Activated CD4-positive, alpha-beta T cell treated with anti-CD3 and anti-CD28 coated beads for 36 hours (primary cell): Measurements from ENCODE around the gene IFI16. TPM values are rescaled to one million over a fixed set of nuclear protein-coding genes. Genes with fewer than 3 reads are reported as not detected.
A peak's percentile ranks its signal among the peaks of the same experiment; 100 is the strongest.
"Not testable (repeated sequence)": the region's sequence is repeated elsewhere in the genome, so short reads cannot be mapped to it uniquely, and the experiment has no call there.

Experiments
- ATAC-seq: fragments of 200-7000 bp; cut with Tn5 transposase; one replicate; pipeline ENCODE4 v1.10.0; 2021; ENCODE audit warnings: mild to moderate bottlenecking, moderate library complexity
- CTCF ChIA-PET: fragments of 350-600 bp; sonication (Branson Sonifier 250); formaldehyde crosslinking; loops from one replicate; lab custom pipeline; 2021; ENCODE audit warnings: antibody characterized with exemption; lab: Charles Lee
- POLR2A ChIA-PET: fragments of 350-600 bp; sonication (Branson Sonifier 250); formaldehyde crosslinking; loops from one replicate; lab custom pipeline; 2021; ENCODE audit warnings: antibody characterized with exemption, inconsistent platforms; lab: Charles Lee
- DNase-seq: peaks from one replicate; pipeline ENCODE4 v3.0.0-alpha.2; 2020
- H3K27ac Mint-ChIP-seq: one replicate; pipeline ENCODE4 v1.8.0; 2021; ENCODE audit warnings: mixed read lengths
- H3K27me3 Mint-ChIP-seq: one replicate; pipeline ENCODE4 v1.8.0; 2021; ENCODE audit warnings: mixed read lengths
- H3K36me3 Mint-ChIP-seq: one replicate; pipeline ENCODE4 v1.8.0; 2021; ENCODE audit warnings: low read depth, mixed read lengths
- H3K4me1 Mint-ChIP-seq: one replicate; pipeline ENCODE4 v1.8.0; 2021; ENCODE audit warnings: mixed read lengths
- H3K4me3 Mint-ChIP-seq: one replicate; pipeline ENCODE4 v1.8.0; 2021; ENCODE audit warnings: mild to moderate bottlenecking, moderate library complexity, mixed read lengths
- H3K9me3 Mint-ChIP-seq: one replicate; pipeline ENCODE4 v1.8.0; 2021; ENCODE audit warnings: low read depth, mixed read lengths
- intact Hi-C, 2 experiments: fragments of 100-400 bp; cut with DNase I in 1 of 2; cut with micrococcal nuclease in 1 of 2; formaldehyde crosslinking; loops; one replicate each; pipeline versions ENCODE4 v1.14.2 to v1.15.1; 2022 to 2024; cut with DNase I, micrococcal nuclease
- total RNA-seq, 2 experiments: library from RNA; stranded (reverse); gene quantifications; one replicate each; pipeline ENCODE4 v1.2.3, GENCODE V29; 2021

IFI16 gene
- total RNA-seq, 2 experiments from 2014 or later, result 263 to 308 TPM

- H3K4me3 Mint-ChIP-seq, H3K27me3 Mint-ChIP-seq, ATAC-seq, DNase-seq, CTCF ChIA-PET, POLR2A ChIA-PET, H3K9me3 Mint-ChIP-seq: not testable (repeated sequence)
- intact Hi-C loops, result loop anchor here in 1 of 2 experiments (5.0 kb wide), 2 partner anchors 189 to 854 kb away; no protein-coding TSS in a partner anchor
- peak overlapping the region; percentile 52 for H3K27ac Mint-ChIP-seq
- peaks cover 41% of the 10 kb centered on the region for H3K4me1 Mint-ChIP-seq
- peaks cover 42% of the 10 kb centered on the region for H3K36me3 Mint-ChIP-seq
Observed at GRCh38 chr1:159006210-159006807, 3.4 kb upstream of the IFI16 start.

DNA sequence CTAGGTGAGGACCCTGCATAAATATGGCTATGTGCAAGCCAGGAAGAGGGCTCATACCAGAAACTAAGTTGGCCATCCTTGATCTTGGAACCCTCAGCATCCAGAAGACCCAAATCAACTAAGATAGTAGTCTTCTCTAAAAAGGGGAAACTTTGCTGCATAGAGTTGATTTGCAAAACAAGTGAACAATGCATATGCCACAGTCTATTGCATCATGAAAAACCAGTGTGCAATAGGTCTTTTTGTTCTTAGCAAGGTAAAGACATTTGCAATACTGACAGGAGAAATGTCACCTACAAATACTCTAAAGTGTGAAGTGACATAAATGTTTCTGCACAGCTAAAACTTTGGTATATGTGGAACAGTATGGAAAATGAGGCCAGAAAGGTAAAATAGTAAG lies 2.0 kb upstream of the IFI16 start:
- DNase-seq, result no peak
- peak overlapping the region; percentile 87 for H3K27ac Mint-ChIP-seq

DNA sequence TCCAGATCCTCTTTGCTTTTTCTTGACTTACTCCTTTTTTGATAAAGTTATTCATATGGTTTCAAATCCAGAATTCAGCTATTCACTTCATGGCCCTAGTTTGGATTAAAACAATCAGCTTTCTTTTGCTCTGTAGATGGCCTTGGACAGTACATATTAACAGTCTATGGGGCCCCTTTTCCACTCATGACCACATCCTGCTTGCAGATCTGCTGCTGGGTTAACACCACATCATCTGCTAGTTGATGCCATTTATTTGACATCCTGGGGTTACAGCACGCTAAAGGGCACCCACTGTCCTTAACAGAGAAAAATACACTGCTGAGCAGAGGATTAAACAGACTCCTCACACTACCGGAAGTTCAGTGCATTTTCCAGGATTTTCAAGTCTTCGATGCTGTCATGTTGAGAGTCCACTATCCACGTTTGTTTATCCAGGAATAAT lies 941 bp upstream of the IFI16 start:
- intact Hi-C loops, result loop anchor here (1.0 to 5.0 kb wide), 7 partner anchors 39 to 856 kb away; partner anchors contain the start of gene AIM2 (in 1 of the 2)
- ChIA-PET POLR2A (interaction anchor here (1.2 to 2.7 kb wide), 3 partner anchors 63 to 81 kb away, joined by 5 to 43 read pairs (median 19); partner anchors contain the start of gene AIM2), CTCF (interaction anchor here (1.3 to 3.4 kb wide), 6 partner anchors 10 to 80 kb away, joined by 4 to 17 read pairs (median 8); partner anchors contain the start of gene AIM2)
- no peaks in the 10 kb centered on the region for H3K9me3 Mint-ChIP-seq
- H3K36me3 Mint-ChIP-seq, result peaks cover 65% of the 10 kb centered on the region
- peaks cover 41% of the 10 kb centered on the region for H3K4me1 Mint-ChIP-seq
- peak overlapping the region; percentile 82 for H3K4me3 Mint-ChIP-seq
- peak; percentile 83 for DNase-seq
- peak; percentile 53 for ATAC-seq
- H3K27me3 Mint-ChIP-seq, result no peaks in the 10 kb centered on the region
- H3K27ac Mint-ChIP-seq, result peak overlapping the region; percentile 97

More for the DNA sequence above, 2.0 kb upstream of the IFI16 start:
- Mint-ChIP-seq H3K4me3 (no peak overlapping the region), H3K9me3 (no peaks in the 10 kb centered on the region), H3K4me1 (peaks cover 41% of the 10 kb centered on the region), H3K36me3 (peaks cover 55% of the 10 kb centered on the region), H3K27me3 (no peaks in the 10 kb centered on the region)
- intact Hi-C loops, result loop anchor here in 1 of 2 experiments (2.0 to 5.0 kb wide), 3 partner anchors 75 to 855 kb away; no protein-coding TSS in a partner anchor
- ChIA-PET CTCF (interaction anchor here (1.3 to 1.7 kb wide), 3 partner anchors 11 to 69 kb away, joined by 4 to 5 read pairs (median 5); partner anchors contain the start of gene AIM2), POLR2A (no interaction called here)
- ATAC-seq, result no peak

- Mint-ChIP-seq H3K27me3 (no peaks in the 10 kb centered on the region), H3K9me3 (no peaks in the 10 kb centered on the region), H3K36me3 (peaks cover 71% of the 10 kb centered on the region), H3K4me1 (peaks cover 42% of the 10 kb centered on the region), H3K4me3 (peak overlapping the region; percentile 82), H3K27ac (peak overlapping the region; percentile 97)
- peak; percentile 32 for ATAC-seq
- intact Hi-C loops, result loop anchor here (1.0 to 5.0 kb wide), 7 partner anchors 40 to 857 kb away; partner anchors contain the start of gene AIM2 (in 1 of the 2)
- POLR2A ChIA-PET, result interaction anchor here (0.9 to 2.7 kb wide), 6 partner anchors 11 to 190 kb away, joined by 3 to 43 read pairs (median 6); partner anchors contain the start of gene AIM2
- CTCF ChIA-PET, result interaction anchor here (1.5 to 3.4 kb wide), 5 partner anchors 11 to 80 kb away, joined by 5 to 17 read pairs (median 10); partner anchors contain the start of gene AIM2
- DNase-seq, result peak; percentile 32
Observed at GRCh38 chr1:159009287-159009686, 420 bp upstream of the IFI16 start.

DNA sequence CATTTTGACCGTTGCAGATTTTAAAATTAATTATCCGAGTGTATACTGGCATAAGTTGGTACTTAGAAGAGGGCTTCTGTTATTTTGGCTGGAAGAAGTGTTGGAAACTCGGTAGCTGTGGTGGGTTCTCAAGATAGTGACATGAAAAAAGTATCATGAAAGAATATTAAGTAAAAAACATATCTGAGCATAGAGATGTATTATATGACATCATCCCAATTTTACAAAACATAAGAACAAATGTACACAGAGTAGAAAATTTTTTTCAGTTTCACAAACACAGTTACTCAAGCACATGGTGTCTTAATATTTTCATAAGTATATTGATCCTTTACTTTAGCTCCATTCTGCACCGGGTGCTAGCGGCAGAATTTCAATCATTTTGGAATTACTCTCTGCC lies 684 bp downstream of the IFI16 start:
- H3K36me3 Mint-ChIP-seq, result peaks cover 79% of the 10 kb centered on the region
- H3K9me3 Mint-ChIP-seq, result no peaks in the 10 kb centered on the region
- intact Hi-C loops, result loop anchor here (1.0 to 5.0 kb wide), 5 partner anchors 41 to 1873 kb away; partner anchors contain the start of genes ETV3 (in 2 of the 2) and DCAF8 (in 1 of the 2)
- H3K4me3 Mint-ChIP-seq, result peak overlapping the region; percentile 82
- no peak for DNase-seq
- POLR2A ChIA-PET, result interaction anchor here (0.6 to 2.7 kb wide), 5 partner anchors 12 to 501 kb away, joined by 4 to 43 read pairs (median 7); partner anchors contain the start of gene AIM2
- H3K27ac Mint-ChIP-seq, result peak overlapping the region; percentile 97
- CTCF ChIA-PET, result interaction anchor here (1.5 to 3.4 kb wide), 3 partner anchors 61 to 79 kb away, joined by 6 to 17 read pairs (median 11); partner anchors contain the start of gene AIM2
- no peak for ATAC-seq
- H3K4me1 Mint-ChIP-seq, result peaks cover 43% of the 10 kb centered on the region
- H3K27me3 Mint-ChIP-seq, result no peaks in the 10 kb centered on the region

GRCh38 chr1:159011001-159011400 lies 1.3 kb downstream of the IFI16 start:
- H3K27ac Mint-ChIP-seq, result peak overlapping the region; percentile 97
- H3K4me3 Mint-ChIP-seq, result peak overlapping the region; percentile 82
- not testable (repeated sequence) for H3K9me3 Mint-ChIP-seq, H3K27me3 Mint-ChIP-seq, ATAC-seq
- peaks cover 80% of the 10 kb centered on the region for H3K36me3 Mint-ChIP-seq
- peaks cover 43% of the 10 kb centered on the region for H3K4me1 Mint-ChIP-seq
- ChIA-PET POLR2A (interaction anchor here (0.7 to 2.7 kb wide), 4 partner anchors 13 to 858 kb away, joined by 5 to 43 read pairs (median 13); partner anchors contain the start of gene AIM2), CTCF (interaction anchor here (1.5 to 3.4 kb wide), 3 partner anchors 61 to 78 kb away, joined by 6 to 17 read pairs (median 11); partner anchors contain the start of gene AIM2)
- intact Hi-C loops, result loop anchor here (5.0 kb wide), 4 partner anchors 911 to 1874 kb away; partner anchors contain the start of genes ETV3 (in 2 of the 2) and DCAF8 (in 1 of the 2)
- DNase-seq, result peak; percentile 35

DNA sequence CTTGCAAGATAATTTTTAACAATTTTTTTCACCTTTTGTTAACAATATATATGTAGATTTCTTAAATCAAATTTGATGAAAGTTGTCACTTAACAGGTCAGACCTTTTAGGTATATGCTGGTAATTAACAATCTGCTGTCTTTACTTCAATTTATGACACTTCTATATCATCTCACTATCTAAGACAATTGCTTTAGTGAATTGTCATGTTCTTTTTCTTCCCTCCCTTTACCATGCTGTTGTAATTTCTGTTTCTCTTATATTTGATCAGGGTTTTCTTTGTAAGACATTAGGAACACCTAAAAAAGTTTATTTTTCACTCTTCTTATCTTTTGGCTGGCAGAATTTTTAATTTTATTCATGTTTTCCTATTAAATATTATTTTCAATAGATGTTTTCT lies 2.0 kb downstream of the IFI16 start:
- DNase-seq (no peak), ATAC-seq (no peak)
- intact Hi-C loops, result loop anchor here (5.0 kb wide), 4 partner anchors 911 to 1874 kb away; partner anchors contain the start of genes ETV3 (in 2 of the 2) and DCAF8 (in 1 of the 2)
- Mint-ChIP-seq H3K4me3 (peak overlapping the region; percentile 82), H3K27me3 (no peaks in the 10 kb centered on the region), H3K9me3 (no peaks in the 10 kb centered on the region), H3K36me3 (peaks cover 85% of the 10 kb centered on the region), H3K27ac (peak overlapping the region; percentile 100), H3K4me1 (peaks cover 42% of the 10 kb centered on the region)
- POLR2A ChIA-PET, result interaction anchor here (1.4 kb wide), 1 partner anchor 65 kb away, joined by 15 read pairs; the partner anchor contains the start of gene AIM2
- CTCF ChIA-PET, result no interaction called here

DNA sequence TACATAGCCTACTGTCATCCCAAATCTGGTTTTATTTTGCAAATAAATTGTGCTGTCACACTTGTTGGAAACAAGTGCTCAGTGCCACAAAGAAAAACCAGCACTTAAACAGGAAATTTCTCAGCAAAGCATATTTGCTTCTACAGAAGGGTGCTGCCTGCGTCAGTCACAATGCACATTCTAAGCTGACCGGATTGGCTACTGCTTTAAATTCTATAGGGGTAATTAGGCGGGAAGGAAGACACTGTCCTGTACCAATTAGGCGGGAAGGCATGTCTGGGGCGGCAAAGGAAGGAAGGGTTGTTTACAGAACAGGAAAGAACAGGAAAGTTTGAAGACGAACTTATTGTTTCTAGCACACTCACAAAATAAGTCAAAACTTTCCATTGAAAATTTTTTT lies 2.8 kb downstream of the IFI16 start:
- ATAC-seq, result peak; percentile 48
- peak overlapping the region; percentile 100 for H3K27ac Mint-ChIP-seq
- peak; percentile 77 for DNase-seq
- peaks cover 41% of the 10 kb centered on the region for H3K4me1 Mint-ChIP-seq
- intact Hi-C loops, result loop anchor here (5.0 kb wide), 4 partner anchors 910 to 1875 kb away; partner anchors contain the start of genes ETV3 (in 2 of the 2) and DCAF8 (in 1 of the 2)
- POLR2A ChIA-PET, result interaction anchor here (0.7 to 1.5 kb wide), 5 partner anchors 15 to 76 kb away, joined by 3 to 15 read pairs (median 5); partner anchors contain the start of gene AIM2
- no peaks in the 10 kb centered on the region for H3K27me3 Mint-ChIP-seq
- peak overlapping the region; percentile 82 for H3K4me3 Mint-ChIP-seq
- H3K36me3 Mint-ChIP-seq, result peaks cover 85% of the 10 kb centered on the region
- CTCF ChIA-PET, result interaction anchor here (1.4 kb wide), 1 partner anchor 59 kb away, joined by 4 read pairs; no protein-coding TSS in a partner anchor
- H3K9me3 Mint-ChIP-seq, result no peaks in the 10 kb centered on the region

DNA sequence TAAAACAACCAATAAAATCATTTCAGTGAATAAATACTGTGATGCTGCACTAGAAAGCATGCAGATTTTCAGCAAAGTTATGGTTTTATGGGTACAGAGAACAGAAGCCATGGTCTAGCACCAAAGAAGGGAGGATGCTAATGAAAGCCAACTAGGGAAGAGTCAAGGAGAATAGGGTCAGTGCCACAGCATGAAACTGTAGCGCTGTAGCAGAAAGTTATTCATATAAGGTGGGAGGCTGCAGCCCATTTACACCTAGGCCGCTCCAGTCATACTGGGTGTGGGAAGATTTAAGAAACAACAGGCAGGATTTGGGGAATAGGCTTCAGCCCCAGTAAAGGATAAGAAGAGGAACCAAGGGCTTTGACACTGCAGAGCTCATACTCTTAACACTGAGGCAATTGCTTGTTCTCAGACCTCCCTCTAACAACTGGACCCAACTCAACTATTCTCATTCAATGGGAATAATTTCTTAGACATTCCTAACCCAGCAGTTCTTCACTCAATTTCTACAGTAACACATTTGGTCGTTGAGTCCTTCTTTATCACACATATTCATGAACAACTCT lies 4.4 kb downstream of the IFI16 start:
- ChIA-PET CTCF (no interaction called here), POLR2A (interaction anchor here (1.7 to 2.5 kb wide), 2 partner anchors 63 to 75 kb away, joined by 4 to 18 read pairs; partner anchors contain the start of gene AIM2)
- intact Hi-C loops, result loop anchor here (5.0 kb wide), 4 partner anchors 908 to 1877 kb away; partner anchors contain the start of genes ETV3 (in 2 of the 2) and DCAF8 (in 1 of the 2)
- peak overlapping the region; percentile 82 for H3K4me3 Mint-ChIP-seq
- peaks cover 36% of the 10 kb centered on the region for H3K4me1 Mint-ChIP-seq
- no peaks in the 10 kb centered on the region for H3K27me3 Mint-ChIP-seq
- DNase-seq (no peak), ATAC-seq (no peak)
- peaks cover 86% of the 10 kb centered on the region for H3K36me3 Mint-ChIP-seq
- peak overlapping the region; percentile 100 for H3K27ac Mint-ChIP-seq
- no peaks in the 10 kb centered on the region for H3K9me3 Mint-ChIP-seq

DNA sequence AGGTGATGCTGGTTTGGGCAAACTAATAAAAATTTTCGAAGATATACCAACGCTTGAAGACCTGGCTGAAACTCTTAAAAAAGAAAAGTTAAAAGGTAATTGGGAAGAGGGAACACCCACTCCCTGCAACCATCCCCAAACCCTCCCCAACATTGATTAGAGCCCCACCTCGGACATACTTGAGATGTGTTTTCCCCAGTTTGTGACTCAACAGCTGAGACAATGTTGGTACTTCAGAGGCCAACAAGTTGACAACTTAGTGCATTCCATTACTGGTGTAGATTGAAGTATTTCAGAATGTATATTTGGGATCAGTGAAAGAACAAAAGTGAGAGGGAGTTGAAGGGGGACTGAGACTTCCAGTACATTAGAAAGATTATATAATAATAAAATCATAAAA lies 5.1 kb downstream of the IFI16 start:
- Mint-ChIP-seq H3K27ac (peak overlapping the region; percentile 100), H3K4me3 (peak overlapping the region; percentile 82), H3K4me1 (peaks cover 41% of the 10 kb centered on the region), H3K36me3 (peaks cover 90% of the 10 kb centered on the region), H3K9me3 (no peaks in the 10 kb centered on the region), H3K27me3 (no peaks in the 10 kb centered on the region)
- intact Hi-C loops, result loop anchor here (5.0 kb wide), 5 partner anchors 37 to 1878 kb away; partner anchors contain the start of genes ETV3 (in 2 of the 2) and DCAF8 (in 1 of the 2)
- POLR2A ChIA-PET, result interaction anchor here (1.7 to 2.5 kb wide), 2 partner anchors 62 to 74 kb away, joined by 4 to 18 read pairs; partner anchors contain the start of gene AIM2
- ATAC-seq, result no peak
- peak; percentile 34 for DNase-seq
- CTCF ChIA-PET, result interaction anchor here (1.0 kb wide), 1 partner anchor 57 kb away, joined by 3 read pairs; no protein-coding TSS in a partner anchor
